ENCODE results near the gene ZMYND15.

The ZMYND15 gene

GRCh38 chr17:4788807-4789700 is 49.4 kb downstream of the ZMYND15 start, which contains the start of gene GLTPD2:
Gene GLTPD2, plus strand, starts transcription at chr17:4788964. Its CDS starts 48 bp downstream, at chr17:4789012.
- peak; percentile 30 for DNase-seq

GRCh38 chr17:4789701-4789950 is 50.0 kb downstream of the ZMYND15 start:
- DNase-seq, result no peak

GRCh38 chr17:4789951-4790704 is 50.5 kb downstream of the ZMYND15 start:
- DNase-seq, result peak; percentile 84

DNA sequence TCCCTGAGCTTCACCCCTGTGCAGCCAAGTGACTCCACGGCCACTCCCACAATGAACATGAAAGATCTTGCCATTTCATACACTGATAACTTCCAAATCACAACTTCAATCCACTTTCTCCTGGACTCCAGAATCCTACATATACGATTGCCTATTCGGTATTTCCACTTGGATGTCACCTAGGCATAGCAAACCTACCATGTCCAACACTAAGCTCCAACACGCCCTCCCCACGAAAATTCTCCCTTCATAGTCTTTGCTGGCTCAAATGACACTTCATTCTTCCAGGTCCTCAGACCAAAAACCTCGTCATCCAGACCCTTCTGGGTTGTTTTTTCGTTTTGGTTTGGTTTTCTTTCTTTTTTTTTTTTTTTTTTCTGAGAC is 51.1 kb downstream of the ZMYND15 start:
- DNase-seq, result no peak

- no peak for DNase-seq
These were observed 55.5 kb downstream of the ZMYND15 start for GRCh38 chr17:4795168-4795567.
